Breast epithelium (tissue), 3 donors: Measurements from ENCODE around the gene NEURL1.
"Not testable (repeated sequence)": the region's sequence is repeated elsewhere in the genome, so short reads cannot be mapped to it uniquely, and the experiment has no call there.

Source experiments
- CTCF ChIP-seq, 3 donors: fragments of 450-650 bp; IDR thresholded peaks; one replicate each; pipeline ENCODE4 v1.5.1; 2016 to 2017; ENCODE audit warnings: antibody characterized with exemption in 3 of 3, mild to moderate bottlenecking in 3 of 3, moderate library complexity in 3 of 3
- POLR2A ChIP-seq: fragments of 450-650 bp; IDR thresholded peaks from one replicate; pipeline ENCODE4 v1.6.1; 2016; ENCODE audit warnings: antibody characterized with exemption, mild to moderate bottlenecking, moderate library complexity
- POLR2AphosphoS5 ChIP-seq, 3 donors: sonication (generic); formaldehyde crosslinking; IDR thresholded peaks; one replicate each; pipeline ENCODE4 v1.6.1; 2017; ENCODE audit warnings: antibody characterized with exemption in 3 of 3

- not testable (repeated sequence) for TF ChIP-seq CTCF (IDR thresholded peaks at IDR 0.05); POLR2A; POLR2AphosphoS5 (IDR thresholded peaks at IDR 0.05)
Measured at GRCh38 chr10:103632871-103633270, 139.4 kb downstream of the NEURL1 start.
